ENCODE data around the gene SLC16A3.

DNA sequence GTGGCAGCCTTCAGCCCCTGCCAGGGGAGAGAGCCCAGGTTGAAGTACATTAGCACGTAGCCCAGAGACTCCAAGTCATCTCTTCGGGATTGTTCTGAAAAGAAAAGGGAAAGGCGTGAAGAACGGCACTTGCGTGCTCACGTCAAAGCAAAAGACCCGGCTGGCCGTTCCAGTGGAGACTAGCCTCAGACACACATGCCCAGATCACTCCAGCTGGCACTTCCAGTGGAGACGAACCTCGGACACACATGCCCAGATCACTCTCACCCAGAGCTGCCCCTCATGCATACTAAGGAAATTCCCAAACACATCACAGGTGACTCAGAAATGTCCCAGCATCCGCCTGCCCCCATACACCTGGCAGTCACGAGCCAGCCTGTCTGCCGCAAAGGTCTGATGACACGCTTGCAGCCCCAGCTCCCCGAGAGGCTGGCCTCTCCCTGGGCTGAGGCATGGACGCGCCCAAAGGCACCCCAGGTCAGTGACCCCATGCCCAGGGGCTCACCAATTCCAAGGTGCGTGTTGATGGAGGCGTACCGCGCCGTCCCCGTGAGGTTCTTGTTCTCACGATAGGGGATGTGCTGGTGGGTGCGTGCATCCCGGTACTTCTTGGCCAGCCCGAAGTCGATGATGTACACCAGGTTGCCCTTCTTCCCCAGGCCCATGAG, 23.8 kb downstream of the SLC16A3 start:
- TF ChIP-seq, protein P1, sequence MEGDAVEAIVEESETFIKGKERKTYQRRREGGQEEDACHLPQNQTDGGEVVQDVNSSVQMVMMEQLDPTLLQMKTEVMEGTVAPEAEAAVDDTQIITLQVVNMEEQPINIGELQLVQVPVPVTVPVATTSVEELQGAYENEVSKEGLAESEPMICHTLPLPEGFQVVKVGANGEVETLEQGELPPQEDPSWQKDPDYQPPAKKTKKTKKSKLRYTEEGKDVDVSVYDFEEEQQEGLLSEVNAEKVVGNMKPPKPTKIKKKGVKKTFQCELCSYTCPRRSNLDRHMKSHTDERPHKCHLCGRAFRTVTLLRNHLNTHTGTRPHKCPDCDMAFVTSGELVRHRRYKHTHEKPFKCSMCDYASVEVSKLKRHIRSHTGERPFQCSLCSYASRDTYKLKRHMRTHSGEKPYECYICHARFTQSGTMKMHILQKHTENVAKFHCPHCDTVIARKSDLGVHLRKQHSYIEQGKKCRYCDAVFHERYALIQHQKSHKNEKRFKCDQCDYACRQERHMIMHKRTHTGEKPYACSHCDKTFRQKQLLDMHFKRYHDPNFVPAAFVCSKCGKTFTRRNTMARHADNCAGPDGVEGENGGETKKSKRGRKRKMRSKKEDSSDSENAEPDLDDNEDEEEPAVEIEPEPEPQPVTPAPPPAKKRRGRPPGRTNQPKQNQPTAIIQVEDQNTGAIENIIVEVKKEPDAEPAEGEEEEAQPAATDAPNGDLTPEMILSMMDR (IDR thresholded peaks at IDR 0.05) = no peak
- no peak for TF ChIP-seq POLR2A (IDR thresholded peaks at IDR 0.05)

Data from esophagus squamous epithelium (tissue), 4 donors.